SK-N-MC (cell line): ENCODE measurements around the gene URB2.

Experiments
- EZH2 ChIP-seq: fragments of 200-600 bp; sonication (generic); IDR thresholded peaks from one replicate; pipeline ENCODE4 v1.6.1; 2017; ENCODE audit warnings: antibody characterized with exemption
- POLR2AphosphoS5 ChIP-seq: IDR thresholded peaks from 2 replicates; pipeline ENCODE4 v1.6.1; 2012; ENCODE audit warnings: mild to moderate bottlenecking, low read depth, low read length, borderline replicate concordance

- TF ChIP-seq EZH2 (no peak), POLR2AphosphoS5 (no peak)
Measured at GRCh38 chr1:229624521-229625070, 1.5 kb upstream of the URB2 start.
